H9 (cell line): ENCODE results near the gene BRD1. TPM values are rescaled to one million over a fixed set of nuclear protein-coding genes. Genes with fewer than 3 reads are reported as not detected.

ENCODE experiments used
- DNase-seq: peaks from one replicate; pipeline ENCODE4 v3.0.0-alpha.2; 2017
- H2AFZ ChIP-seq: one replicate; pipeline ENCODE4 v1.6.1; 2013; ENCODE audit warnings: mild to moderate bottlenecking, low read length, control low read depth, moderate library complexity
- H2AK5ac ChIP-seq: 2 replicates; pipeline ENCODE4 v1.6.1; 2013; ENCODE audit warnings: low read length, control low read depth, mixed read lengths; ENCODE audit not compliant: insufficient read length
- H2BK120ac ChIP-seq: one replicate; pipeline ENCODE4 v1.6.1; 2013; ENCODE audit warnings: low read depth, mild to moderate bottlenecking, low read length, control low read depth, inconsistent platforms; ENCODE audit not compliant: poor library complexity, severe bottlenecking
- H2BK12ac ChIP-seq: 2 replicates; pipeline ENCODE4 v1.6.1; 2013; ENCODE audit warnings: low read length, control low read depth, mixed read lengths, low read depth; ENCODE audit not compliant: insufficient read length
- H2BK15ac ChIP-seq: 2 replicates; pipeline ENCODE4 v1.6.1; 2013; ENCODE audit warnings: low read depth, low read length, control low read depth
- H2BK20ac ChIP-seq: one replicate; pipeline ENCODE4 v1.6.1; 2013; ENCODE audit warnings: low read depth, mild to moderate bottlenecking, low read length, control low read depth, inconsistent platforms; ENCODE audit not compliant: poor library complexity, severe bottlenecking
- H2BK5ac ChIP-seq: 2 replicates; pipeline ENCODE4 v1.6.1; 2013; ENCODE audit warnings: low read length, control low read depth, mixed read lengths; ENCODE audit not compliant: insufficient read length
- H3K14ac ChIP-seq: 2 replicates; pipeline ENCODE4 v1.6.1; 2013; ENCODE audit warnings: low read length, control low read depth; ENCODE audit not compliant: insufficient read depth
- H3K18ac ChIP-seq: 2 replicates; pipeline ENCODE4 v1.6.1; 2013; ENCODE audit warnings: low read depth, mild to moderate bottlenecking, mixed read lengths, low read length, control low read depth; ENCODE audit not compliant: insufficient read length
- H3K23ac ChIP-seq: 2 replicates; pipeline ENCODE4 v1.6.1; 2013; ENCODE audit warnings: low read length, control low read depth, mixed read lengths, low read depth; ENCODE audit not compliant: insufficient read length
- H3K23me2 ChIP-seq: 2 replicates; pipeline ENCODE4 v1.6.1; 2013; ENCODE audit warnings: low read depth, mild to moderate bottlenecking, mixed read lengths, low read length, control low read depth; ENCODE audit not compliant: insufficient read length, poor library complexity, severe bottlenecking
- H3K27ac ChIP-seq: 2 replicates; pipeline ENCODE4 v1.5.1; 2013; ENCODE audit warnings: low read length, control low read depth, mixed read lengths, low read depth; ENCODE audit not compliant: insufficient read length
- H3K27me3 ChIP-seq: 2 replicates; pipeline ENCODE4 v1.6.1; 2013; ENCODE audit warnings: low read length, control low read depth, inconsistent platforms; ENCODE audit not compliant: insufficient read depth
- H3K4ac ChIP-seq: 2 replicates; pipeline ENCODE4 v1.6.1; 2013; ENCODE audit warnings: low read depth, mild to moderate bottlenecking, control low read depth, inconsistent platforms, low read length, moderate library complexity
- H3K4me1 ChIP-seq: 2 replicates; pipeline ENCODE4 v1.6.1; 2013; ENCODE audit warnings: low read length, control low read depth, inconsistent platforms; ENCODE audit not compliant: insufficient read depth
- H3K4me2 ChIP-seq: 2 replicates; pipeline ENCODE4 v1.6.1; 2013; ENCODE audit warnings: low read length, control low read depth, mixed read lengths; ENCODE audit not compliant: insufficient read length, insufficient read depth
- H3K56ac ChIP-seq: 2 replicates; pipeline ENCODE4 v1.6.1; 2013; ENCODE audit warnings: low read depth, mild to moderate bottlenecking, mixed read lengths, low read length, control low read depth; ENCODE audit not compliant: insufficient read length
- H3K79me1 ChIP-seq: 2 replicates; pipeline ENCODE4 v1.6.1; 2013; ENCODE audit warnings: low read depth, mild to moderate bottlenecking, moderate library complexity, low read length, control low read depth, inconsistent platforms; ENCODE audit not compliant: insufficient read depth, poor library complexity, severe bottlenecking
- H3K79me2 ChIP-seq: 2 replicates; pipeline ENCODE4 v1.6.1; 2013; ENCODE audit warnings: low read length, control low read depth, inconsistent platforms; ENCODE audit not compliant: insufficient read depth
- H3K9ac ChIP-seq: 2 replicates; pipeline ENCODE4 v1.6.1; 2013; ENCODE audit warnings: low read length, control low read depth, mixed read lengths; ENCODE audit not compliant: insufficient read length; ENCODE audit errors: extremely low read depth
- H3K9me3 ChIP-seq: one replicate; pipeline ENCODE4 v1.6.1; 2013; ENCODE audit warnings: low read depth, low read length, inconsistent platforms; ENCODE audit not compliant: control insufficient read depth
- H3T11ph ChIP-seq: one replicate; pipeline ENCODE4 v1.6.1; 2013; ENCODE audit warnings: mild to moderate bottlenecking, low read length, control low read depth, inconsistent platforms
- H4K20me1 ChIP-seq: one replicate; pipeline ENCODE4 v1.6.1; 2013; ENCODE audit not compliant: control insufficient read depth, insufficient read length, insufficient read depth
- H4K5ac ChIP-seq: 2 replicates; pipeline ENCODE4 v1.6.1; 2013; ENCODE audit warnings: low read depth, mild to moderate bottlenecking, mixed read lengths, low read length, control low read depth; ENCODE audit not compliant: insufficient read length
- H4K8ac ChIP-seq: replicated peaks from 2 replicates; pipeline ENCODE4 v1.6.1; 2013; ENCODE audit warnings: low read length, control low read depth, mixed read lengths, low read depth; ENCODE audit not compliant: insufficient read length
- H4K91ac ChIP-seq: 2 replicates; pipeline ENCODE4 v1.6.1; 2013; ENCODE audit warnings: low read depth, mild to moderate bottlenecking, moderate library complexity, mixed read lengths, low read length, control low read depth; ENCODE audit not compliant: insufficient read length
- H3K27ac Mint-ChIP-seq, 3 experiments: 2 replicates in 2 of 3; 3 replicates in 1 of 3; pipeline ENCODE4 v1.8.0; 2020 to 2021; ENCODE audit warnings: mixed read lengths in 3 of 3, mild to moderate bottlenecking in 1 of 3, moderate library complexity in 1 of 3
- H3K27me3 Mint-ChIP-seq: 2 replicates; pipeline ENCODE4 v1.8.0; 2021; ENCODE audit warnings: low read depth, mild to moderate bottlenecking, moderate library complexity, mixed read lengths
- H3K36me3 Mint-ChIP-seq, 3 experiments: 2 replicates in 2 of 3; 3 replicates in 1 of 3; pipeline ENCODE4 v1.8.0; 2020 to 2021; ENCODE audit warnings: low read depth in 3 of 3, mixed read lengths in 3 of 3; ENCODE audit not compliant: insufficient read depth in 1 of 3
- H3K4me1 Mint-ChIP-seq, 2 experiments: 2 replicates each; pipeline ENCODE4 v1.8.0; 2020; ENCODE audit warnings: mixed read lengths in 2 of 2
- H3K4me3 Mint-ChIP-seq, 2 experiments: 2 replicates in 1 of 2; 3 replicates in 1 of 2; pipeline ENCODE4 v1.8.0; 2020 to 2021; ENCODE audit warnings: mild to moderate bottlenecking in 2 of 2, mixed read lengths in 2 of 2, moderate library complexity in 1 of 2
- H3K9me3 Mint-ChIP-seq, 2 experiments: 2 replicates in 1 of 2; 3 replicates in 1 of 2; pipeline ENCODE4 v1.8.0; 2020; ENCODE audit warnings: mild to moderate bottlenecking in 2 of 2, mixed read lengths in 2 of 2, moderate library complexity in 1 of 2
- WGBS: extraction: QIAGEN DNeasy Blood & Tissue Kit; methylation state at CpG from one replicate; pipeline ENCODE4 v1.1.7; 2013; ENCODE audit warnings: missing lambda C conversion rate, low lambda C conversion rate, mixed read lengths; ENCODE audit not compliant: insufficient read length; ENCODE audit errors: extremely low coverage; 5-methylcytosine and 5-hydroxymethylcytosine counted together
- total RNA-seq: library from RNA; stranded (reverse); gene quantifications from 2 replicates; pipeline ENCODE4 v1.2.1, GENCODE V29; 2021
- TF ChIP-seq, protein P1 (sequence below): fragments of 200-600 bp; sonication (generic); conservative IDR thresholded peaks from 3 replicates; pipeline ENCODE4 v1.8.0; 2021; ENCODE audit warnings: antibody characterized with exemption, mild to moderate bottlenecking

The BRD1 gene
- total RNA-seq, 1 experiment from 2014 or later, result 51.3 TPM

DNA sequence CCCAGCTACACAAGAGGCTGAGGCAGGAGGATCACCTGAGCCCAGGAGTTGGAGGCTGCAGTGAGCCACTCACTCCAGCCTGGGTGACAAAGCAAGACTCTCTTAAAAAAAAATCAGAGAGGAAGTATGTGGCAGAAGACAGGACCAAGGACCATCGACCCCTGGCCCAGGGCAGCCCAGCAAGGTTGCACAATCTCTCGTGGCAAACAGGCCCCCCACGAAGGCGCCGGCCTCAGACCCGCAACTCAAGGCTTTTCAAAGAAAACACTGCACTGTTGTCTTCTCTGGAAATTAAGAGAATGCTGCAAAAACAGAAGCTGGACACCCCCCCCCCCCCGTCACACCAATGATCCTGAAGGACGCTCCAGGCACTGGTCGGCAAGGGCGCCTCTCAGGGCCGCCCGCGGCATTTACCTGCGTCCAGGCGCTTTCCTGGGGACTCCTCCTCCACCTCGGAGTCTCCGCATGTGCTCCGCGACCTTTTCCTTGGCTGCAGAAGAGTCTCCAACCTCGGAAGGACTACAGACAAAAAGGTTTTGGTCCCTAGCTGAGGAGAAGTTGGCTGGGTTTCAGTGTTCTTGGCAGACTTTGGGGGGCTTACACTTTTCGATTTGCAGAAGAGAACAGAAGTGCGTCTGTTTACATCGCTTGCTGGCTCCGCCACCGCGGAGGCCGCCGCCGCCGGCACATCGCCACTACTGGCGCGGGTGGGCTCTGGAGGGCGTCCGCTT is 40.5 kb downstream of the BRD1 start:
- Histone ChIP-seq H2BK5ac (no peak overlapping the region), H2BK120ac (no peak overlapping the region), H3K4me2 (no peak overlapping the region), H2BK20ac (no peak overlapping the region), H3K27me3 (no peaks in the 10 kb centered on the region), H3K79me2 (peaks cover 12% of the 10 kb centered on the region; the same call in 1 of the 2 replicates), H4K8ac (no peak overlapping the region), H3K18ac (no peak overlapping the region), H2AK5ac (no peak overlapping the region), H2BK12ac (no peak overlapping the region), H3K9me3 (no peaks in the 10 kb centered on the region), H3K9ac (no peak overlapping the region), H3K4ac (no peak overlapping the region), H2AFZ (no peak overlapping the region), H3T11ph (no peak overlapping the region), H3K79me1 (peaks cover 3% of the 10 kb centered on the region), H4K5ac (no peak overlapping the region), H3K23me2 (no peaks in the 10 kb centered on the region), H2BK15ac (no peak overlapping the region), H3K4me1 (no peaks in the 10 kb centered on the region), H3K23ac (no peak overlapping the region), H3K56ac (no peak overlapping the region), H4K20me1 (no peaks in the 10 kb centered on the region), H3K14ac (no peak overlapping the region), H3K27ac (no peak overlapping the region), H4K91ac (no peak overlapping the region)
- Mint-ChIP-seq H3K27me3 (no peaks in the 10 kb centered on the region), H3K4me1 (peaks cover 15% of the 10 kb centered on the region in 2 experiments), H3K4me3 (no peak overlapping the region), H3K27ac (peak overlapping the region in 2 of 3 experiments; percentile 0 to 33; a peak in 4 of 7 replicates), H3K9me3 (no peaks in the 10 kb centered on the region), H3K36me3 (peaks cover 24 to 68% (median 65%) of the 10 kb centered on the region in 3 experiments; a peak in 6 of 7 replicates)
- TF ChIP-seq, protein P1, sequence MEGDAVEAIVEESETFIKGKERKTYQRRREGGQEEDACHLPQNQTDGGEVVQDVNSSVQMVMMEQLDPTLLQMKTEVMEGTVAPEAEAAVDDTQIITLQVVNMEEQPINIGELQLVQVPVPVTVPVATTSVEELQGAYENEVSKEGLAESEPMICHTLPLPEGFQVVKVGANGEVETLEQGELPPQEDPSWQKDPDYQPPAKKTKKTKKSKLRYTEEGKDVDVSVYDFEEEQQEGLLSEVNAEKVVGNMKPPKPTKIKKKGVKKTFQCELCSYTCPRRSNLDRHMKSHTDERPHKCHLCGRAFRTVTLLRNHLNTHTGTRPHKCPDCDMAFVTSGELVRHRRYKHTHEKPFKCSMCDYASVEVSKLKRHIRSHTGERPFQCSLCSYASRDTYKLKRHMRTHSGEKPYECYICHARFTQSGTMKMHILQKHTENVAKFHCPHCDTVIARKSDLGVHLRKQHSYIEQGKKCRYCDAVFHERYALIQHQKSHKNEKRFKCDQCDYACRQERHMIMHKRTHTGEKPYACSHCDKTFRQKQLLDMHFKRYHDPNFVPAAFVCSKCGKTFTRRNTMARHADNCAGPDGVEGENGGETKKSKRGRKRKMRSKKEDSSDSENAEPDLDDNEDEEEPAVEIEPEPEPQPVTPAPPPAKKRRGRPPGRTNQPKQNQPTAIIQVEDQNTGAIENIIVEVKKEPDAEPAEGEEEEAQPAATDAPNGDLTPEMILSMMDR, result no peak
- no peak for DNase-seq
- no CpG with 5 or more reads among the region's 35 CpGs for WGBS
